SKM-1 (cell line): ENCODE measurements around the gene MEP1B.
A peak's percentile ranks its signal among the peaks of the same experiment; 100 is the strongest.
"Not testable (repeated sequence)": the region's sequence is repeated elsewhere in the genome, so short reads cannot be mapped to it uniquely, and the experiment has no call there.

Experiments used
- DNase-seq: peaks from one replicate; lab custom pipeline; 2025; ENCODE audit not compliant: unreplicated experiment; lab: John Stamatoyannopoulos, UW

Gene MEP1B

GRCh38 chr18:32189790-32190189 lies at the start of gene MEP1B:
Gene MEP1B, plus strand, starts transcription at chr18:32190039. Its CDS starts 32 bp downstream, at chr18:32190071.
- DNase-seq = no peak

DNA sequence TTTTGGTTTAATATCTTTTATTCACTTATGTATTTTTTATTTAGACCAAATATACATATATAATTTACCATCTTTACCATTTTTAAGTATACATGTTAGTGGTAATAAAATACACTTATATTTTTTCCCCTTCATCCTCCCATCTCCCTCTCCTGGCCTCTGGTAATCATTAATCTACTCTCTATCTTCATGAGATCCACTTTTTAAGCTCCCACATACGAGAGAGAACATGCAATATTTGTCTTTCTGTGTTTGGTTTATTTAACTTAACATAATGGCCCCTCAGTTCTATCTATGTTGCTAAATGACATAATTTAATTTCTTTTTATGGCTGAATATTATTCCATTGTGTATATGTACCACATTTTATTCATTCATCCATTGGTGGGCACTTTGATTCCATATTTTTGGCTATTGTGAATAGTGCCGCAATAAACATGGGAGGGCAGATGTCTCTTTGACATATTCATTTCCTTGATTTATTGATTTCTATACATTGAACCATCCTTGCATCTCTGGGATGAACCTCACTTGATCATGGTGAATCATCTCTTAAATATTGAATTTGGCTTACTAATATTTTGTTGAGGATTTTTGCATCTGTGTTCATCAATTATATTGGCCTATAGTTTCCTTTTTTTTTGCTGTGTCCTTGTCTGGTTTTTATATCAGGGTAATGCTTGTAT lies 41.5 kb upstream of the MEP1B start:
- no peak for DNase-seq

GRCh38 chr18:32152705-32153448 lies 37.0 kb upstream of the MEP1B start:
- no peak for DNase-seq

GRCh38 chr18:32156855-32157254 lies 33.0 kb upstream of the MEP1B start:
- DNase-seq = peak; percentile 4

GRCh38 chr18:32157580-32157979 lies 32.3 kb upstream of the MEP1B start:
- no peak for DNase-seq

DNA sequence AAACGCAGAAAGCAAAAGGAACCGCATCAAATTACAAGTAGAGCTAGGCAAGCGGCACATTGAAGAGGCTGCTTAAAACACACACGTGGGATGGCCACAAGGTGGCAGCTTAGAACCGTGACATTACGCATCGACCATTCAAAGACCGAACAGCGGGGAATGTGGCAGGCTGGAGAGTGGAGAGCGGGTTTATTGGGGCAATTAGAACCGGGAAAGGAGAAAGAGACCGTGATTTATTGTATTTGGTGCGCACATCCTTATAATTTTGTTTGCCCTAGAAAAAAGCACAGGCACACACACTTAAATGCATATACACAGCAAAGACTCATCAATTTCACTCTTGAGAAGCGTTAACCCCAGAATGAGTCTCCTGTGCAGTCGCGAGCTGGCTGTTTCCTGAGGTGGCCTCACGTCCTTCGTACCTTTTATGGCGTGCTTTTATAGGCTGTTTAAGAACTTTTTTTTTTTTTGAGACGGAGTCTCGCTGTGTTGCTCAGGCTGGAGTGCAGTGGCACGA lies 31.7 kb upstream of the MEP1B start:
- DNase-seq = peak; percentile 62

DNA sequence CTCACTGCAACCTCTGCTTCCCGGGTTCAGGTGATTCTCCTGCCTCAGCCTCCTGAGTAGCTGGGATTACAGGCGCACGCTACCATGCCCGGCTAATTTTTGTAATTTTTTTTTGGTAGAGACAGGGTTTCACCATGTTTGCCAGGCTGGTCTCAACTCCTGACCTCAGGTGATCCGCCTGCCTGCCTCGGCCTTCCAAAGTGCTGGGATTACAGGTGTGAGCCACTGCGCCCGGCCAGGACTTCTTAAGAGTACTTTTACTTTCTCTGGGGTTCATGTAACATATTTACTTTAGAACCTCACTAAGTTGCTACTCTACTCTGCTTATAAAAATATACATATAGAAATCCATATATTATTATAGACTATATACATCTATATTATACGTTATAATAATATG lies 31.2 kb upstream of the MEP1B start:
- not testable (repeated sequence) for DNase-seq

- DNase-seq = no peak
These were observed 29.3 kb upstream of the MEP1B start for GRCh38 chr18:32160547-32160946.

DNA sequence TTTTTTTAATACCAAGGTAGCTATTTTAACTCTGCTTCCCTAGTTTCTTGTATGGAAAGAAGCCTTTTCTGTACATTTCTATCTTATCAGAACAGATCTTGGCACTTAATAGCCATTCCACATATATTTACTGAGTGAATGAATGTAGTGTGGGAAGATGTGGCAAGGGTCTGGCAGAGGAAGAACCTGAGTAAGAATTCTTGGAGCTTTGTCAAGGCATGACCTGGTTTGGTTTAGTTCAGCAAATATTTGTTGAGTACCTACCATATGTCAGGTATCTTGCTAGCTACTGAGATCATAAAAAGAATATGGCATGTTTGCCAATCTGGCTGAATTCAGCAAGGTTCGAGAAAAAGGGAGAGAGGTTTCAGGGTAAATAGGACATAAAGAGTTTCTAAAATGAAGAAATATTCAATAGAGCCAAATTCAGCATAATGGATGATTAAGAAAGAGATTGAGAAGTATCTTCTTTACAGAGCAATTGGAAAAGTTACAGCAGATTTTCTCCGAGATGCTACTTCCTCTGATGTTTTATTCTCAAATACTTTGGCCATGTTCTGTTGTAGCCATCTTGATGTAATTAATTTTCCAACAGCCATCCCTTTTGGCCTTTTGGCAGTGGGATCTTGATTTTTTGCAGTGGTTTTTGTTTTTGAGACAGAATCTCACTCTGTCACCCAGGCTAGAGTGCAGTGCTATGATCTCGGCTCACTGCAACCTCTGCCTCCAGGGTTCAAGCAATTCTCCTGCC lies 21.7 kb upstream of the MEP1B start:
- no peak for DNase-seq

- no peak for DNase-seq
These were observed 16.2 kb upstream of the MEP1B start for GRCh38 chr18:32173654-32174053.

GRCh38 chr18:32174719-32175118 lies 15.1 kb upstream of the MEP1B start:
- DNase-seq = no peak

- no peak for DNase-seq
These were observed 14.6 kb upstream of the MEP1B start for GRCh38 chr18:32175265-32175664.

- not testable (repeated sequence) for DNase-seq
These were observed 13.1 kb upstream of the MEP1B start for GRCh38 chr18:32176745-32177144.

- no peak for DNase-seq
These were observed 12.3 kb upstream of the MEP1B start for GRCh38 chr18:32177530-32177929.

- no peak for DNase-seq
These were observed 6.3 kb upstream of the MEP1B start for GRCh38 chr18:32183503-32183902.

- no peak for DNase-seq
These were observed 370 bp downstream of the MEP1B start for GRCh38 chr18:32190209-32190608.

GRCh38 chr18:32195881-32196815 lies 6.3 kb downstream of the MEP1B start:
- DNase-seq = no peak

- no peak for DNase-seq
These were observed 10.9 kb downstream of the MEP1B start for GRCh38 chr18:32200766-32201165.

DNA sequence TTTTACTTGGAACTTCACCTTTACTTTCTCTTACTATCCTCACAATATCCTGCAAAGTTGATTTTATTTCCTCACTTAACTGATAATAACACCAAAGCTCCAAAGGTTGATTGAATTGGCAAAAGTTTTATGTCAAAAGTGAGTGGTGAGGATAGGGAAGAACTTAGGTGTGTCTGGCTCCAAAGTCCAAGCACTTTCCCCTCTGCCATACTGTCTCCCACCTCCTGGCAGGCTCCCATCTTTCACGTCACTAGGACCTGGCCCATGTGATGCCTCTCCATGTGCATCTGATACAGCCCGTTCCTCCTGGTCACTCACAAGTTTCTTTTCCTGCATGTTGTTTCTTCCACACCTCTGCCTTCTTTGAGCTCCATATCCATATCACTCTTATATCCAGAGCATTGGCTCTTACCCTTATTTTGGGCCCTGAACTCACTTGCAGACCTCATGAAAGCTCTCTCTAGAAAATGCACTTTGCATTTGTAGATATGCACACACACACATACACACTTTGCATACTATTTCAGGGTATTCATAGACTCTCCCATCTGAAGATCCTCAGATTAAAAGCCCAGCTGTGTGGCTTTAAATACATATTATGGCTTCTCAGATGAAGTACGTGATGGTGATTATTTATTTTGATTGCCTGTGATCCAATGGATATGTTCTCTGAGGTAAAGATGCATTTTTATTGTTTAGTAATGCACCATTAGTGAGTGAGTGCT lies 12.3 kb downstream of the MEP1B start:
- DNase-seq = no peak

DNA sequence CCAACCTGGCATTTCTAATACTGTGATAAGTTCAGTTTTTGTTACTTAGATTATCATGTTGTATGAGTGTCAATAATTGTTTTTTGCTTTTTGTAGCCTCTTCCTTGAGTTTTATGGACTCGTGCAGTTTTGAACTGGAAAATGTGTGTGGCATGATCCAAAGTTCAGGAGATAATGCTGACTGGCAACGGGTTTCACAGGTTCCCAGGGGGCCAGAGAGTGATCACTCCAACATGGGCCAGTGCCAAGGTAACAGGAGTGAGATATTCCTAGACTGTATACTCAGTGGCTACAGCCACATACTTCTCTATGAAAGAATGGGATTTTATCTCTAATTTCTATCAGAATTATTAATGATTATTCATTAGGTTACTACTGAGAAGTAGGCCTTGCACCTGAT lies 18.2 kb downstream of the MEP1B start:
- DNase-seq = no peak
